ENCODE results near the gene GREM1. TPM values are rescaled to one million over a fixed set of nuclear protein-coding genes. Genes with fewer than 3 reads are reported as not detected.

Gene GREM1
- total and polyA plus RNA-seq, 2 donors (not counting 3 experiments of a cell fraction or from before 2014, with no cell fraction given): not detected

DNA sequence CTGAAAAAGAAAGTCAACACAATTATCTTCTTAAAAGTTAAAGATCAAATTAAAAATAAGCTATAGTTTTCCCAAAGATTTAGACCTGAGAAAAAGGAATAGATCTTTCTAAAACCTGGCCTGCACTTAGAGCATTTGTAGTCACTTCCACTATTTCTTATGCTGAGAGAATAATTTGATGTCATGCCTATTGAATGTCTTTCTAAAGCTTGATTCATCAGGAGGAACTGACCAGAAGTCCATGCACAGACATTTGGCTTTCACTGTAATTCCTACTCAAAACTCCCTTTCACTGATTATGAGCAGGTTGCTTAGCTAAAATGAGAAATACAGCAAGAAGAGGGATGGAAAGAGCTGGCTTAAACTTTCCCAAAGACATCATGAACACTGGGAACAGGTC, 4.3 kb downstream of the GREM1 start:
- Histone ChIP-seq H3K36me3 (ENCODE audit: control insufficient read depth in 2 of 2, extremely low read depth in 1 of 2, insufficient read depth in 2 of 2, low read length in 2 of 2) (no peaks in the 10 kb centered on the region), H3K27me3 (ENCODE audit: control insufficient read depth in 2 of 2, insufficient read depth in 2 of 2, low read length in 2 of 2) (peaks cover 39 to 58% of the 10 kb centered on the region in 2 experiments), H2AFZ (ENCODE audit: low read depth, low read length) (no peak overlapping the region), H3K4me1 (ENCODE audit: control insufficient read depth, extremely low read depth, insufficient read depth, low read length) (peaks cover 4% of the 10 kb centered on the region), H3K4me3 (replicated peaks in 1 of 3; ENCODE audit: insufficient read depth in 1 of 3, low read depth in 1 of 3, low read length in 3 of 3) (no peak overlapping the region), H3K27ac (ENCODE audit: insufficient read depth, low read depth, low read length) (no peak overlapping the region), H3K4me2 (ENCODE audit: insufficient read depth, low read length) (no peak overlapping the region), H3K9me1 (replicated peaks; ENCODE audit: control insufficient read depth, extremely low read depth, insufficient read depth, low read length) (no peaks in the 10 kb centered on the region), H4K20me1 (replicated peaks; ENCODE audit: control insufficient read depth, extremely low read depth, insufficient read depth, low read length) (no peaks in the 10 kb centered on the region), H3K9ac (replicated peaks; ENCODE audit: extremely low read depth, insufficient read depth, low read length) (no peak overlapping the region), H3K79me2 (ENCODE audit: control insufficient read depth, insufficient read depth, low read length) (no peaks in the 10 kb centered on the region), H3K9me3 (replicated peaks; ENCODE audit: control insufficient read depth, insufficient read depth, low read length) (no peaks in the 10 kb centered on the region)
- dilution Hi-C loops (cut with MboI; ENCODE audit: extremely low pct_ligation_motif_present, low sequenced_read_pairs) (no loop called here), intact Hi-C loops (cut with micrococcal nuclease) (no loop called here)
- TF ChIP-seq, protein P1, sequence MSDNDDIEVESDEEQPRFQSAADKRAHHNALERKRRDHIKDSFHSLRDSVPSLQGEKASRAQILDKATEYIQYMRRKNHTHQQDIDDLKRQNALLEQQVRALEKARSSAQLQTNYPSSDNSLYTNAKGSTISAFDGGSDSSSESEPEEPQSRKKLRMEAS (IDR thresholded peaks at IDR 0.05; ENCODE audit: insufficient read depth, insufficient read length): no peak
- TF ChIP-seq MYC (IDR thresholded peaks at IDR 0.05; ENCODE audit: low read depth, low read length) (no peak), FOS (IDR thresholded peaks at IDR 0.05; ENCODE audit: borderline replicate concordance, insufficient read depth, low read length) (no peak), JUN (IDR thresholded peaks at IDR 0.05; ENCODE audit: borderline replicate concordance, insufficient read depth, insufficient read length, low read depth) (no peak), POLR2A (IDR thresholded peaks at IDR 0.05; ENCODE audit: low read depth, low read length) (no peak), EZH2 (IDR thresholded peaks at IDR 0.05; ENCODE audit: borderline replicate concordance, low read depth, low read length, severe bottlenecking) (no peak), POLR2AphosphoS5 (IDR thresholded peaks at IDR 0.05; ENCODE audit: insufficient read depth, low read depth, low read length) (no peak), GATA2 (IDR thresholded peaks at IDR 0.05; ENCODE audit: insufficient read depth, insufficient read length, low read depth, low read length) (no peak)
- TF ChIP-seq, protein P2, sequence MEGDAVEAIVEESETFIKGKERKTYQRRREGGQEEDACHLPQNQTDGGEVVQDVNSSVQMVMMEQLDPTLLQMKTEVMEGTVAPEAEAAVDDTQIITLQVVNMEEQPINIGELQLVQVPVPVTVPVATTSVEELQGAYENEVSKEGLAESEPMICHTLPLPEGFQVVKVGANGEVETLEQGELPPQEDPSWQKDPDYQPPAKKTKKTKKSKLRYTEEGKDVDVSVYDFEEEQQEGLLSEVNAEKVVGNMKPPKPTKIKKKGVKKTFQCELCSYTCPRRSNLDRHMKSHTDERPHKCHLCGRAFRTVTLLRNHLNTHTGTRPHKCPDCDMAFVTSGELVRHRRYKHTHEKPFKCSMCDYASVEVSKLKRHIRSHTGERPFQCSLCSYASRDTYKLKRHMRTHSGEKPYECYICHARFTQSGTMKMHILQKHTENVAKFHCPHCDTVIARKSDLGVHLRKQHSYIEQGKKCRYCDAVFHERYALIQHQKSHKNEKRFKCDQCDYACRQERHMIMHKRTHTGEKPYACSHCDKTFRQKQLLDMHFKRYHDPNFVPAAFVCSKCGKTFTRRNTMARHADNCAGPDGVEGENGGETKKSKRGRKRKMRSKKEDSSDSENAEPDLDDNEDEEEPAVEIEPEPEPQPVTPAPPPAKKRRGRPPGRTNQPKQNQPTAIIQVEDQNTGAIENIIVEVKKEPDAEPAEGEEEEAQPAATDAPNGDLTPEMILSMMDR (IDR thresholded peaks at IDR 0.05; ENCODE audit: extremely low read depth in 1 of 2, insufficient read depth in 1 of 2, low read depth in 1 of 2, low read length in 2 of 2): no peak
- no peak for DNase-seq (ENCODE audit: low read depth, low spot score)
- ChIA-PET CTCF (interaction anchor here (2.1 kb wide), 2 partner anchors 9 to 214 kb away, joined by 11 read pairs; no protein-coding TSS in a partner anchor), POLR2A (no interaction called here)
- BruUV-seq (replicated peaks): no TSS peak
- no peak for FAIRE-seq

Measured in endothelial cell of umbilical vein (primary cell).